Upper lobe of right lung (tissue), 1 donor: ENCODE results near the gene AGBL1. TPM values are rescaled to one million over a fixed set of nuclear protein-coding genes. Genes with fewer than 3 reads are reported as not detected.

Source experiments
- ATAC-seq: fragments of 200-7000 bp; cut with Tn5 transposase; one replicate; pipeline ENCODE4 v1.9.1; 2020; ENCODE audit warnings: mild to moderate bottlenecking, moderate library complexity
- DNase-seq: peaks from one replicate; pipeline ENCODE4 v3.0.0-alpha.2; 2020
- H3K27ac ChIP-seq: fragments of 200-600 bp; one replicate; pipeline ENCODE4 v1.8.0; 2022
- H3K27me3 ChIP-seq: fragments of 200-600 bp; one replicate; pipeline ENCODE4 v1.8.0; 2022; ENCODE audit warnings: mild to moderate bottlenecking
- H3K36me3 ChIP-seq: fragments of 200-600 bp; one replicate; pipeline ENCODE4 v1.8.0; 2022
- H3K4me1 ChIP-seq: fragments of 200-600 bp; one replicate; pipeline ENCODE4 v1.8.0; 2022
- H3K4me3 ChIP-seq: fragments of 200-600 bp; one replicate; pipeline ENCODE4 v1.8.0; 2022; ENCODE audit warnings: mild to moderate bottlenecking
- H3K9me3 ChIP-seq: fragments of 200-600 bp; one replicate; pipeline ENCODE4 v1.8.0; 2022
- intact Hi-C: fragments of 100-400 bp; cut with DNase I; formaldehyde crosslinking; loops from one replicate; pipeline ENCODE4 v1.11.0; 2022
- total RNA-seq: library from RNA; stranded (reverse); fragmentation: NEBNext Ultra II Directional; extraction: Animal tissue kit (Norgen Biotek cat#: 25700); gene quantifications from one replicate; pipeline ENCODE4 v1.2.1, GENCODE V29; 2021
- TF ChIP-seq, protein P1 (sequence below): fragments of 200-600 bp; IDR thresholded peaks from one replicate; pipeline ENCODE4 v1.8.0; 2022; ENCODE audit warnings: antibody characterized with exemption
- donor health status: DM: no; HTN: yes; CAD: no; lungs with severe emphysema.

The AGBL1 gene
- total RNA-seq, 1 donor from 2014 or later, result 6.5 TPM

DNA sequence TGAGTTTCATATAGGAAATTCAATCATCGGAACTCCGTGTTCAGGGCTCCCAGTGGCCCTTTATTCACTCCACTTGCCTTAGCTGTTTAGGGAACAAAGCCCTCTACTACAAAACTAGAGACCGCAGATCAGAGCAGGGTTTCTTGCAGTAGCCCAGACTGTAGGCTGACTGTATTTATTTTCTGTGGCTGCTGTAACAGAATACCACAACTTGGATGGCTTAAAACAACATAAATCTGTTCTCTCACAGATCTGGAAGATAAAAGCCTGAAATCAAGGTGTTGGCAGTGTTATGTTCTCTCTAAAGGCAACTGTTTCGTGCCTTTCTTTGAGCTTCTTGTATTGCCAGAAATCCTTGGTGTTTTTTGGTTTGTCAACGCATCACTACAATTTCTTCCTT, 479.0 kb downstream of the AGBL1 start:
- intact Hi-C loops, result no loop called here
- no peak overlapping the region for H3K27ac ChIP-seq
- H3K9me3 ChIP-seq, result no peaks in the 10 kb centered on the region
- H3K27me3 ChIP-seq, result no peaks in the 10 kb centered on the region
- no peak overlapping the region for H3K4me3 ChIP-seq
- DNase-seq (no peak), ATAC-seq (no peak)
- no peaks in the 10 kb centered on the region for H3K36me3 ChIP-seq
- TF ChIP-seq, protein P1, sequence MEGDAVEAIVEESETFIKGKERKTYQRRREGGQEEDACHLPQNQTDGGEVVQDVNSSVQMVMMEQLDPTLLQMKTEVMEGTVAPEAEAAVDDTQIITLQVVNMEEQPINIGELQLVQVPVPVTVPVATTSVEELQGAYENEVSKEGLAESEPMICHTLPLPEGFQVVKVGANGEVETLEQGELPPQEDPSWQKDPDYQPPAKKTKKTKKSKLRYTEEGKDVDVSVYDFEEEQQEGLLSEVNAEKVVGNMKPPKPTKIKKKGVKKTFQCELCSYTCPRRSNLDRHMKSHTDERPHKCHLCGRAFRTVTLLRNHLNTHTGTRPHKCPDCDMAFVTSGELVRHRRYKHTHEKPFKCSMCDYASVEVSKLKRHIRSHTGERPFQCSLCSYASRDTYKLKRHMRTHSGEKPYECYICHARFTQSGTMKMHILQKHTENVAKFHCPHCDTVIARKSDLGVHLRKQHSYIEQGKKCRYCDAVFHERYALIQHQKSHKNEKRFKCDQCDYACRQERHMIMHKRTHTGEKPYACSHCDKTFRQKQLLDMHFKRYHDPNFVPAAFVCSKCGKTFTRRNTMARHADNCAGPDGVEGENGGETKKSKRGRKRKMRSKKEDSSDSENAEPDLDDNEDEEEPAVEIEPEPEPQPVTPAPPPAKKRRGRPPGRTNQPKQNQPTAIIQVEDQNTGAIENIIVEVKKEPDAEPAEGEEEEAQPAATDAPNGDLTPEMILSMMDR, result no peak
- H3K4me1 ChIP-seq, result no peaks in the 10 kb centered on the region

- TF ChIP-seq, protein P1, result no peak
- no peak for ATAC-seq
- no peak overlapping the region for H3K4me3 ChIP-seq
- no peak overlapping the region for H3K27ac ChIP-seq
- no peak for DNase-seq
- no peaks in the 10 kb centered on the region for H3K4me1 ChIP-seq
- H3K9me3 ChIP-seq, result no peaks in the 10 kb centered on the region
- no peaks in the 10 kb centered on the region for H3K36me3 ChIP-seq
- intact Hi-C loops, result no loop called here
- no peaks in the 10 kb centered on the region for H3K27me3 ChIP-seq
Observed at GRCh38 chr15:86568378-86568777, 488.7 kb downstream of the AGBL1 start.

DNA sequence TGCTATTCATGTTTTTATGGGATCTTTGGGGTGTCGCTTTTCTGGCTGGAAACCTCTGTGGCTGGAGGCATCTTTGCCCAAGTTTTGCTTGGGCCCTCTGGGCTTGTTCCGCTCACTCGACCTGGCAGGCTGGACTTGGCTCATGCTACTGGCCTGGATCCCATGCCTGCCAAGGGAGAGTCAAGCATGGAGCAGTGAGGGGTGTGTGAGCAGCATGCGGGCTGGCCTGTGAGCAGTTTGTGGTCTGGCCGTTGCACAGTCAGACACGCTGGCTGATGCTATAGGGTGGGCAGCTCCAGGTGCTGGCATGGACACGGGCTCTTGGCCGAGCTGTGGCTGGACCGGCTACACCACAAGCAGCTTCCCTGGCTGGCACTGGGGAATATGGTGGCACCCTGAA, 491.1 kb downstream of the AGBL1 start:
- H3K36me3 ChIP-seq, result no peaks in the 10 kb centered on the region
- intact Hi-C loops, result no loop called here
- no peak for ATAC-seq
- no peak for DNase-seq
- no peak overlapping the region for H3K4me3 ChIP-seq
- H3K27ac ChIP-seq, result no peak overlapping the region
- no peaks in the 10 kb centered on the region for H3K9me3 ChIP-seq
- no peaks in the 10 kb centered on the region for H3K4me1 ChIP-seq
- TF ChIP-seq, protein P1, result no peak
- no peaks in the 10 kb centered on the region for H3K27me3 ChIP-seq

- TF ChIP-seq, protein P1, result no peak
Observed at GRCh38 chr15:86571873-86572272, 492.2 kb downstream of the AGBL1 start.

GRCh38 chr15:86572368-86572841, 492.7 kb downstream of the AGBL1 start:
- Histone ChIP-seq H3K27me3 (no peaks in the 10 kb centered on the region), H3K4me3 (no peak overlapping the region), H3K27ac (no peak overlapping the region), H3K4me1 (no peaks in the 10 kb centered on the region), H3K36me3 (no peaks in the 10 kb centered on the region), H3K9me3 (no peaks in the 10 kb centered on the region)
- DNase-seq (no peak), ATAC-seq (peak; percentile 41)
- TF ChIP-seq, protein P1, result no peak
- intact Hi-C loops, result no loop called here

More at GRCh38 chr15:86571873-86572272, 492.2 kb downstream of the AGBL1 start:
- ATAC-seq (peak; percentile 30), DNase-seq (no peak)
- intact Hi-C loops, result no loop called here
- Histone ChIP-seq H3K9me3 (no peaks in the 10 kb centered on the region), H3K27ac (no peak overlapping the region), H3K4me3 (no peak overlapping the region), H3K4me1 (no peaks in the 10 kb centered on the region), H3K27me3 (no peaks in the 10 kb centered on the region), H3K36me3 (no peaks in the 10 kb centered on the region)

GRCh38 chr15:86573476-86573875, 493.8 kb downstream of the AGBL1 start:
- no peaks in the 10 kb centered on the region for H3K36me3 ChIP-seq
- H3K27me3 ChIP-seq, result no peaks in the 10 kb centered on the region
- H3K27ac ChIP-seq, result no peak overlapping the region
- intact Hi-C loops, result no loop called here
- H3K9me3 ChIP-seq, result no peaks in the 10 kb centered on the region
- DNase-seq (no peak), ATAC-seq (no peak)
- H3K4me3 ChIP-seq, result no peak overlapping the region
- TF ChIP-seq, protein P1, result no peak
- H3K4me1 ChIP-seq, result no peaks in the 10 kb centered on the region
